RWPE2 (cell line): ENCODE data around the gene MPRIP.

Experiments used
- ATAC-seq: fragments of 200-7000 bp; cut with Tn5 transposase; 3 replicates; pipeline ENCODE4 v1.9.1; 2021; ENCODE audit warnings: low read depth
- DNase-seq: peaks from one replicate; pipeline ENCODE4 v3.0.0-alpha.2; 2020; ENCODE audit warnings: low spot score
- H3K27ac ChIP-seq: fragments of 450-650 bp; 2 replicates; pipeline ENCODE4 v1.5.1; 2017; ENCODE audit warnings: mild to moderate bottlenecking; ENCODE audit not compliant: poor library complexity, severe bottlenecking
- H3K27me3 ChIP-seq: fragments of 250-450 bp; sonication (Bioruptor Pico); 2 replicates; pipeline ENCODE4 v1.5.1; 2021; ENCODE audit warnings: mild to moderate bottlenecking, moderate library complexity; ENCODE audit not compliant: insufficient read depth, poor library complexity, severe bottlenecking
- H3K36me3 ChIP-seq: fragments of 250-450 bp; sonication (Bioruptor Pico); 2 replicates; pipeline ENCODE4 v1.5.1; 2020; ENCODE audit warnings: low read depth, mild to moderate bottlenecking, moderate library complexity
- H3K4me1 ChIP-seq: fragments of 250-450 bp; sonication (Bioruptor Pico); 2 replicates; pipeline ENCODE4 v1.5.1; 2021; ENCODE audit warnings: mild to moderate bottlenecking, moderate library complexity; ENCODE audit not compliant: insufficient read depth, poor library complexity, severe bottlenecking
- H3K4me3 ChIP-seq: fragments of 250-450 bp; sonication (Bioruptor Pico); 2 replicates; pipeline ENCODE4 v1.5.1; 2021; ENCODE audit warnings: mild to moderate bottlenecking, moderate library complexity; ENCODE audit not compliant: severe bottlenecking
- H3K9me3 ChIP-seq: fragments of 250-450 bp; sonication (Bioruptor Pico); 2 replicates; pipeline ENCODE4 v1.5.1; 2021; ENCODE audit warnings: mild to moderate bottlenecking, moderate library complexity; ENCODE audit not compliant: severe bottlenecking
- TF ChIP-seq, protein P1 (sequence below): fragments of 450-650 bp; IDR thresholded peaks from one replicate; pipeline ENCODE4 v1.5.1; 2017; ENCODE audit warnings: mild to moderate bottlenecking, moderate library complexity; ENCODE audit not compliant: poor library complexity, severe bottlenecking

MPRIP gene

DNA sequence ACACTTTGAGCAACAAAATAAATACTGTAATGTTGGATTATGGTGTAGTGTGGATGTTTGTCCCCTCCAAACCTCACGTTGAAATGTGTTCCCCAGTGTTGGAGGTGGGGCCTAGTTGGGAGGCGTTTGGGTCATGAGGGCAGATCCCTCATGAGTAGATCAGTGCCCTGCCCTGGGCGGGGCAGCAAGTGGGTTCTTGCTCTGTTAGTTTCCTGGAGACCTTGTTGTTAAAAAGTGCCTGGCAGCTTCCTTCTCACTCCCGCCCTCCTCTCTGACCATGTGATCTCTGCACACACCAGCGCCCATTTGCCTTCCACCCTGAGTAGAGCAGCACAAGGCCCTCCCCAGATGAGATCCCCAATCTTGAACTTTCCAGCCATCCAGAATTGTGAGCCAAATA, 67.7 kb downstream of the MPRIP start:
- ATAC-seq (peak; percentile 36), DNase-seq (no peak)
- Histone ChIP-seq H3K4me3 (no peak overlapping the region), H3K4me1 (peaks cover 24% of the 10 kb centered on the region), H3K36me3 (peaks cover 14% of the 10 kb centered on the region), H3K9me3 (no peaks in the 10 kb centered on the region), H3K27ac (no peak overlapping the region), H3K27me3 (no peaks in the 10 kb centered on the region)
- TF ChIP-seq, protein P1, sequence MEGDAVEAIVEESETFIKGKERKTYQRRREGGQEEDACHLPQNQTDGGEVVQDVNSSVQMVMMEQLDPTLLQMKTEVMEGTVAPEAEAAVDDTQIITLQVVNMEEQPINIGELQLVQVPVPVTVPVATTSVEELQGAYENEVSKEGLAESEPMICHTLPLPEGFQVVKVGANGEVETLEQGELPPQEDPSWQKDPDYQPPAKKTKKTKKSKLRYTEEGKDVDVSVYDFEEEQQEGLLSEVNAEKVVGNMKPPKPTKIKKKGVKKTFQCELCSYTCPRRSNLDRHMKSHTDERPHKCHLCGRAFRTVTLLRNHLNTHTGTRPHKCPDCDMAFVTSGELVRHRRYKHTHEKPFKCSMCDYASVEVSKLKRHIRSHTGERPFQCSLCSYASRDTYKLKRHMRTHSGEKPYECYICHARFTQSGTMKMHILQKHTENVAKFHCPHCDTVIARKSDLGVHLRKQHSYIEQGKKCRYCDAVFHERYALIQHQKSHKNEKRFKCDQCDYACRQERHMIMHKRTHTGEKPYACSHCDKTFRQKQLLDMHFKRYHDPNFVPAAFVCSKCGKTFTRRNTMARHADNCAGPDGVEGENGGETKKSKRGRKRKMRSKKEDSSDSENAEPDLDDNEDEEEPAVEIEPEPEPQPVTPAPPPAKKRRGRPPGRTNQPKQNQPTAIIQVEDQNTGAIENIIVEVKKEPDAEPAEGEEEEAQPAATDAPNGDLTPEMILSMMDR, result no peak

DNA sequence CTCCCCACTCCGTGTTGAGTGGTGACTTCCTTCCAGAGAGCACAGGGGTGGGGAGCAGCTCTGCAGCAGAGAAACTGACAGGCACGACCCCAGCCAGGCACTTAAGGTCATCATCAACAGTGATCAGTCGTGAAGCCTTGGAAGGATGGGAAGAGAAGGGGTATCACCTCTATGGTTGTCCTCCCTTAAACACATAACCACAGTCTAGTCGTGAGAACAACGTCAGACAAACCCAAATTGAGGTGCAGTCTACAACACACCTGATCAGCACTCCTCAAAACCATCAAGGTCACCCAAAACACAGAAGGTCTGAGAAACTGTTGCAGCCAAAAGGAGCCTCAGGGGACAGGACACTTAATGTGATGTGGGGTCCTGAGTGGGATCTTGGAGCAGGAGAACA, 68.3 kb downstream of the MPRIP start:
- no peak for DNase-seq
- no peaks in the 10 kb centered on the region for H3K9me3 ChIP-seq
- peaks cover 24% of the 10 kb centered on the region for H3K4me1 ChIP-seq
- ATAC-seq, result no peak
- no peaks in the 10 kb centered on the region for H3K27me3 ChIP-seq
- no peak overlapping the region for H3K27ac ChIP-seq
- no peak overlapping the region for H3K4me3 ChIP-seq
- TF ChIP-seq, protein P1, result no peak
- peaks cover 14% of the 10 kb centered on the region for H3K36me3 ChIP-seq

DNA sequence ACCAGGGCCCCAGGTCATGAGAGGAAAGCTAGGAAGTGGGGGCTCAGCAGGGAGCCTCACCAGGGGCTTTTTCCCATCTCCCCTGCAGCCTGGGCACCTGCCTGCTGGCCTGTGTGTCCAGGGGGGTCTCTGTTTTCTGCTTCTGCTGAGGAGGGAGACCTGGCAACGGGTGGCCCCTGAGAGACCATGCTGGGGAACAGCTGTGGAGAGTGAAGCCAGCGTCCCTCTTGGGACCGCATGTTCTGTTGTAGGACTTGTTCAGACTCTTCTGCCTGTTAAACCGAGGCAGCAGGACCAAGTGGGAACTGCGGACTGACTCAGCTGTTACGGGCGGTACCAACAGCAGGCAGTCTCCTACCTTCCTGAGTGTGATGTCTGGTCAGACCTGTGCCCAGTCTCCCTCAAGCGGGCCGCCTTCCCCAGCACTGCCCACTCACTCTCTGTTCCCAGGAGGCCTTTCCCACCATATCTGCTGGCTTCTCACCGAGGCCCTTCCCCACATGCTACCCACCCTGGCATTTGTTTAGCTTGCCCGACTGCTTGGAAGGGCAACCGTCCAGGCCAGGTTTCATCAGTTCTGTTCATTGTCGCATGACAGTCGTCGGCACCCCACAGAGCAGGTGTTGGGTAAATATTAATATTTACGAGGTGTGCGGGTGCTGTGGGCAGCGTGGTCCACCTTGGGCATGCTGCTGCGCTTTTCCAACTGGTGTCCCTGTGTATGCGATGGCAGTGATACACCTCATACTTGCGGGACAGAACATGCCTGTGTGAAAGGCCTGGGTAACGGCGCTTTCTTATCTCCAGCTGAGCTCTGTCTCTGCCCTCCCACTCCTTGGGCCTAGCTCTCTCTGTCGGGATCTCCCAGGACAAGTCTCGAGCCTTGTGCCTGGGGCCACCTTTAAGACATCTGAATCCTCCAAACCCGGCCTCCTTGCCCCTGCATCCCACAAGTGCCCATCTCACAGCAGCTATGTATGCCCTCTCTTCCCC, 69.4 kb downstream of the MPRIP start:
- peaks cover 24% of the 10 kb centered on the region for H3K4me1 ChIP-seq
- no peak for ATAC-seq

DNA sequence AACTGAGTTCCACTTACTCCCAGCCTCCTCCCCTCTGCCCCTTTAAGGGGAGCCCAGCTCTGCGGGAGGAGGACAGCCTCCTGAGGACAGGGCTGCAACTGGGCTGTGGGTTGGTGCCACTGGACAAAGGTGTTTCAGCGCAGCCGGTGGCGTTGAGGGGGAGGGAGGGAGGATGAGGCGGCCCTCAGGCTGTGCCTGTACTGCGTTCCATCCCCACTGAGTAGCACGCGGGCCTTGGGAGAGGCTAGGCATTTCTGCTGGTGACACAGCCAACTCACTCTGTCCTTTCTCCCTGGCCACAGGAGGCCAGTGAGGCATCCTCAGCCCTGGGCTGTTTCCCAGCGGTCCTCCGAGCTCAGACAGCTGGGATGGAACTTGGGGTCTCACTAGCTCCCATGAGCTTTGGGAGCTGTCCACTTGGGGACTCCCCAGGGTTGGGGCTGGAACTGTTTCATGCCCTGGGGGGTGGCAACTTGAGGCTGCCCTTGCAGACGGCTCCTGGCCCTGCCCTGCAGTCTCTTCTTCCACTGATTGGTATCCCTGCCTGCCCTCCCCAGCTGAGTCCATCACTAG, 70.5 kb downstream of the MPRIP start:
- ATAC-seq (no peak), DNase-seq (no peak)
- Histone ChIP-seq H3K27me3 (no peaks in the 10 kb centered on the region), H3K36me3 (peaks cover 14% of the 10 kb centered on the region), H3K27ac (no peak overlapping the region), H3K4me1 (peaks cover 21% of the 10 kb centered on the region), H3K4me3 (no peak overlapping the region), H3K9me3 (no peaks in the 10 kb centered on the region)
- TF ChIP-seq, protein P1, result no peak

More for the DNA sequence above, 69.4 kb downstream of the MPRIP start:
- TF ChIP-seq, protein P1, result no peak
- Histone ChIP-seq H3K27ac (no peak overlapping the region), H3K27me3 (no peaks in the 10 kb centered on the region), H3K9me3 (no peaks in the 10 kb centered on the region), H3K4me3 (no peak overlapping the region), H3K36me3 (peaks cover 14% of the 10 kb centered on the region)
- no peak for DNase-seq
